Pancreas (tissue), 10 donors: ENCODE data around the gene NIF3L1. TPM values are rescaled to one million over a fixed set of nuclear protein-coding genes. Genes with fewer than 3 reads are reported as not detected.

Experiments used
- ATAC-seq, 4 donors: fragments of 200-7000 bp; cut with Tn5 transposase; one replicate each; pipeline versions ENCODE4 v1.8.0 to v1.9.1; 2020; ENCODE audit warnings: mild to moderate bottlenecking in 4 of 4, moderate library complexity in 4 of 4
- DNase-seq, 6 donors: peaks; one replicate each; pipeline ENCODE4 v3.0.0-alpha.2; 2020
- FAIRE-seq: peaks from 2 replicates; lab custom pipeline; 2012; peaks lifted over from hg19 to GRCh38; lab: Jason Lieb, UNC
- H3K27ac ChIP-seq, 4 donors: fragments of 200-600 bp; sonication (generic); 1 replicate in 3 of 4; 2 replicates in 1 of 4; pipeline versions ENCODE4 v1.5.0 to v1.8.0; 2020
- H3K27me3 ChIP-seq, 4 donors: fragments of 200-600 bp; one replicate each; pipeline ENCODE4 v1.8.0; 2021
- H3K36me3 ChIP-seq, 3 donors: fragments of 200-600 bp; sonication (generic) in 1 of 3; one replicate each; pipeline versions ENCODE4 v1.5.0 to v1.8.0; 2020 to 2021
- H3K4me1 ChIP-seq, 3 donors: fragments of 200-600 bp; one replicate each; pipeline ENCODE4 v1.8.0; 2021
- H3K4me3 ChIP-seq, 4 donors: fragments of 200-600 bp; sonication (generic) in 2 of 4; one replicate each; pipeline versions ENCODE4 v1.5.0 to v1.8.0; 2020 to 2021
- H3K9me3 ChIP-seq, 4 donors: fragments of 200-600 bp; one replicate each; pipeline ENCODE4 v1.8.0; 2021
- CTCF ChIP-seq, 4 donors: fragments of 200-600 bp; sonication (generic) in 3 of 4; IDR thresholded peaks; one replicate each; pipeline versions ENCODE4 v1.5.0 to v1.8.0; 2021; ENCODE audit warnings: antibody characterized with exemption in 4 of 4
- WGBS, 2 donors: extraction: QIAGEN DNeasy Blood & Tissue Kit; methylation state at CpG; one replicate each; pipeline ENCODE4 v1.1.7; 2013; 5-methylcytosine and 5-hydroxymethylcytosine counted together
- intact Hi-C, 3 donors: fragments of 100-400 bp; cut with DNase I; formaldehyde crosslinking; loops; one replicate each; pipeline versions ENCODE4 v1.11.1 to v1.14.2; 2022
- polyA plus RNA-seq, 2 donors: library from polyadenylated mRNA; stranded (reverse); fragments of 200-250 nt; gene quantifications; one replicate each; pipeline ENCODE4 v1.2.3, GENCODE V29; 2013
- total RNA-seq, 6 donors: library from RNA; stranded (reverse); fragmentation: NEBNext Ultra II Directional in 4 of 6; extraction: Animal tissue kit (Norgen Biotek cat#: 25700) in 4 of 6; gene quantifications; one replicate each; pipeline versions ENCODE4 v1.2.1 to v1.2.4, GENCODE V29; 2021 to 2023
- donor health status: healthy with polysubstance abuse.
- donor health status: DM: no; HTN: no; CAD: no; lungs with moderate emphysema.
- donor health status: DM: no; HTN: no; CAD: no.
- donor health status: control.
- donor health status: control.
- donor health status: Bipolar disorder and iron deficiency.
- donor health status: DM: yes; HTN: yes; CAD: no.
- donor health status: DM: no; HTN: no; CAD: no.
- donor health status: DM: no; HTN: no; CAD: no.
- donor health status: DM: yes; HTN: yes; CAD: no.

Gene NIF3L1
- total and polyA plus RNA-seq, 8 donors, result 5.9 to 14.9 (median 8.8) TPM

- no peaks in the 10 kb centered on the region for H3K9me3 ChIP-seq
These were observed 37.5 kb upstream of the NIF3L1 start for GRCh38 chr2:200851398-200852248.

GRCh38 chr2:200852605-200853004 is 36.6 kb upstream of the NIF3L1 start:
- Histone ChIP-seq H3K27me3 (no peaks in the 10 kb centered on the region), H3K9me3 (no peaks in the 10 kb centered on the region), H3K4me3 (no peak overlapping the region), H3K27ac (no peak overlapping the region), H3K4me1 (no peaks in the 10 kb centered on the region), H3K36me3 (peaks cover 5 to 68% (median 59%) of the 10 kb centered on the region in 3 donors)
- TF ChIP-seq CTCF (IDR thresholded peaks at IDR 0.05), result no peak
- FAIRE-seq (no peak), DNase-seq (no peak), ATAC-seq (no peak)
- 94 to 98% methylated on average over 2 of the region's 2 CpGs for WGBS, 2 donors
- intact Hi-C loops, result no loop called here

More at GRCh38 chr2:200851398-200852248, 37.5 kb upstream of the NIF3L1 start:
- intact Hi-C loops, result no loop called here
- 95 to 98% methylated on average over 6 of the region's 6 CpGs for WGBS, 2 donors
- Histone ChIP-seq H3K36me3 (peaks cover 5 to 58% (median 49%) of the 10 kb centered on the region in 3 donors), H3K27ac (no peak overlapping the region), H3K4me3 (no peak overlapping the region), H3K27me3 (no peaks in the 10 kb centered on the region), H3K4me1 (no peaks in the 10 kb centered on the region)
- peak in 1 of 4 donors; percentile 3 for ATAC-seq
- no peak for DNase-seq
- no peak for FAIRE-seq
- TF ChIP-seq CTCF (IDR thresholded peaks at IDR 0.05), result no peak

GRCh38 chr2:200856806-200857205 is 32.4 kb upstream of the NIF3L1 start:
- FAIRE-seq (no peak), DNase-seq (no peak), ATAC-seq (no peak)
- no peaks in the 10 kb centered on the region for H3K9me3 ChIP-seq
- intact Hi-C loops, result no loop called here
- H3K4me1 ChIP-seq, result peaks cover 0 to 31% (median 26%) of the 10 kb centered on the region in 3 donors
- 81 to 92% methylated on average over 8 of the region's 8 CpGs for WGBS, 2 donors
- no peak for TF ChIP-seq CTCF (IDR thresholded peaks at IDR 0.05)
- H3K27me3 ChIP-seq, result no peaks in the 10 kb centered on the region
- H3K4me3 ChIP-seq, result no peak overlapping the region
- H3K27ac ChIP-seq, result no peak overlapping the region
- H3K36me3 ChIP-seq, result peaks cover 5 to 84% (median 71%) of the 10 kb centered on the region in 3 donors

- H3K4me3 ChIP-seq, result peak overlapping the region in 2 of 4 donors; percentile 85 to 88
- intact Hi-C loops, result no loop called here
- H3K27me3 ChIP-seq, result no peaks in the 10 kb centered on the region
- 8% methylated on average over 12 of the region's 12 CpGs for WGBS, 2 donors
- DNase-seq (peak in 1 of 6 donors; percentile 38), ATAC-seq (no peak), FAIRE-seq (no peak)
- peaks cover 0 to 34% (median 30%) of the 10 kb centered on the region in 3 donors for H3K4me1 ChIP-seq
- H3K27ac ChIP-seq, result peak overlapping the region in 2 of 4 donors; percentile 100
- no peak for TF ChIP-seq CTCF (IDR thresholded peaks at IDR 0.05)
- no peaks in the 10 kb centered on the region for H3K9me3 ChIP-seq
- H3K36me3 ChIP-seq, result peaks cover 3 to 50% (median 40%) of the 10 kb centered on the region in 3 donors
These were observed 28.9 kb upstream of the NIF3L1 start for GRCh38 chr2:200860092-200860795.
